Gastrocnemius medialis (tissue), 4 donors: Measurements from ENCODE around the gene DDX10. TPM values are rescaled to one million over a fixed set of nuclear protein-coding genes. Genes with fewer than 3 reads are reported as not detected.

Experiments used
- ATAC-seq, 2 donors: fragments of 150-250 bp; one replicate each; pipeline ENCODE4 v1.9.1; 2016
- DNase-seq, 2 donors: peaks; one replicate each; pipeline ENCODE4 v3.0.0-alpha.2; 2019
- H3K27ac ChIP-seq, 4 donors: fragments of 200-600 bp; sonication (generic); 1 replicate in 1 of 4; 2 replicates in 3 of 4; pipeline ENCODE4 v1.5.1; 2016 to 2018; ENCODE audit warnings: mild to moderate bottlenecking in 2 of 4, moderate library complexity in 1 of 4
- H3K27me3 ChIP-seq, 3 donors: fragments of 200-600 bp; sonication (generic) in 2 of 3; 1 replicate in 1 of 3; 2 replicates in 2 of 3; pipeline versions ENCODE4 v1.5.1 to v1.6.0; 2016 to 2019; ENCODE audit warnings: mild to moderate bottlenecking in 1 of 3, moderate library complexity in 1 of 3
- H3K36me3 ChIP-seq, 2 donors: fragments of 200-600 bp; sonication (generic) in 1 of 2; one replicate each; pipeline ENCODE4 v1.5.1; 2017 to 2018
- H3K4me1 ChIP-seq, 2 donors: fragments of 200-600 bp; sonication (generic) in 1 of 2; one replicate each; pipeline ENCODE4 v1.5.1; 2016 to 2017; ENCODE audit warnings: mild to moderate bottlenecking in 2 of 2
- H3K4me3 ChIP-seq, 4 donors: fragments of 200-600 bp; sonication (generic) in 3 of 4; 1 replicate in 1 of 4; 2 replicates in 3 of 4; pipeline ENCODE4 v1.5.1; 2016 to 2019; ENCODE audit warnings: mild to moderate bottlenecking in 2 of 4
- H3K9me3 ChIP-seq, 3 donors: fragments of 200-600 bp; sonication (generic) in 2 of 3; 1 replicate in 1 of 3; 2 replicates in 2 of 3; pipeline ENCODE4 v1.5.1; 2016 to 2019
- POLR2A ChIP-seq, 2 donors: fragments of 450-650 bp; IDR thresholded peaks; one replicate each; pipeline ENCODE4 v1.6.1; 2017; ENCODE audit warnings: antibody characterized with exemption in 2 of 2, mild to moderate bottlenecking in 2 of 2, moderate library complexity in 2 of 2
- in situ Hi-C, 4 donors: fragments of 200-750 bp; cut with MboI; loops; one replicate each; pipeline versions ENCODE4 v1.15.0 to v1.8.0; 2017; ENCODE audit warnings: low sequenced_read_pairs in 4 of 4
- intact Hi-C: fragments of 100-400 bp; cut with DNase I; formaldehyde crosslinking; loops from one replicate; pipeline ENCODE4 v1.15.1; 2023; ENCODE audit warnings: low total_unique reads
- total RNA-seq, 4 donors: library from RNA; depleted of rRNA; stranded (reverse); fragments of >200 nt; gene quantifications; one replicate each; pipeline versions ENCODE4 v1.1.0 to v1.2.3, GENCODE V29; 2016
- TF ChIP-seq, protein P1 (sequence below), 5 experiments: fragments of 450-650 bp in 3 of 5; fragments of 200-600 bp in 2 of 5; sonication (generic) in 2 of 5; IDR thresholded peaks in 4 of 5; conservative IDR thresholded peaks in 1 of 5; 1 replicate in 4 of 5; 2 replicates in 1 of 5; pipeline ENCODE4 v1.5.1; 2016 to 2019; ENCODE audit warnings: antibody characterized with exemption in 5 of 5, mild to moderate bottlenecking in 3 of 5, moderate library complexity in 3 of 5

DDX10 gene
- total RNA-seq, 4 donors from 2014 or later, result 5.0 to 15.0 (median 10.5) TPM

DNA sequence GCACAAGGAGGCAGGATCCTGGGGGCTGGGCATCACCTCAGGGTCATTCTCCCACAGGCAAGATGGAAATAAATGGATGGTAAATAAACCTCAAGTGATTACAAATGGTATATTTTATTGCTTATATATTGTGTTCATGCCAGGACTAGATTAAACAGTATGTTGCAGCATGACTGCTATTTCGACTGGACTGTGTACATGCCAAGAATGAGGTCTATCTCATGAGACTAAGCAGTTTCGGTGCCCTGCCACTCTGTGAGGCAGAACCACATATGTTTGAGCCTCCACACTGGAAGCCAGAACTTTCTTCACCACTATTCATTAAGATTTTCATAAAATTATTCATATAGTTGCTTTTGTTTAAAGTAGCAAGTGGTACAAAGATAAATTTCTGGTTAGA is 140.2 kb downstream of the DDX10 start:
- no peak for TF ChIP-seq POLR2A (IDR thresholded peaks at IDR 0.05)
- TF ChIP-seq, protein P1, sequence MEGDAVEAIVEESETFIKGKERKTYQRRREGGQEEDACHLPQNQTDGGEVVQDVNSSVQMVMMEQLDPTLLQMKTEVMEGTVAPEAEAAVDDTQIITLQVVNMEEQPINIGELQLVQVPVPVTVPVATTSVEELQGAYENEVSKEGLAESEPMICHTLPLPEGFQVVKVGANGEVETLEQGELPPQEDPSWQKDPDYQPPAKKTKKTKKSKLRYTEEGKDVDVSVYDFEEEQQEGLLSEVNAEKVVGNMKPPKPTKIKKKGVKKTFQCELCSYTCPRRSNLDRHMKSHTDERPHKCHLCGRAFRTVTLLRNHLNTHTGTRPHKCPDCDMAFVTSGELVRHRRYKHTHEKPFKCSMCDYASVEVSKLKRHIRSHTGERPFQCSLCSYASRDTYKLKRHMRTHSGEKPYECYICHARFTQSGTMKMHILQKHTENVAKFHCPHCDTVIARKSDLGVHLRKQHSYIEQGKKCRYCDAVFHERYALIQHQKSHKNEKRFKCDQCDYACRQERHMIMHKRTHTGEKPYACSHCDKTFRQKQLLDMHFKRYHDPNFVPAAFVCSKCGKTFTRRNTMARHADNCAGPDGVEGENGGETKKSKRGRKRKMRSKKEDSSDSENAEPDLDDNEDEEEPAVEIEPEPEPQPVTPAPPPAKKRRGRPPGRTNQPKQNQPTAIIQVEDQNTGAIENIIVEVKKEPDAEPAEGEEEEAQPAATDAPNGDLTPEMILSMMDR (IDR thresholded peaks at IDR 0.05 in 4 of 5, conservative IDR thresholded peaks at IDR 0.05 in 1 of 5), result no peak
- no peaks in the 10 kb centered on the region for H3K27me3 ChIP-seq
- intact Hi-C loops, result no loop called here
- in situ Hi-C loops, result no loop called here
- no peaks in the 10 kb centered on the region for H3K36me3 ChIP-seq
- DNase-seq (no peak), ATAC-seq (no peak)
- H3K4me3 ChIP-seq, result no peak overlapping the region
- H3K9me3 ChIP-seq, result no peaks in the 10 kb centered on the region
- H3K4me1 ChIP-seq, result no peaks in the 10 kb centered on the region
- no peak overlapping the region for H3K27ac ChIP-seq

DNA sequence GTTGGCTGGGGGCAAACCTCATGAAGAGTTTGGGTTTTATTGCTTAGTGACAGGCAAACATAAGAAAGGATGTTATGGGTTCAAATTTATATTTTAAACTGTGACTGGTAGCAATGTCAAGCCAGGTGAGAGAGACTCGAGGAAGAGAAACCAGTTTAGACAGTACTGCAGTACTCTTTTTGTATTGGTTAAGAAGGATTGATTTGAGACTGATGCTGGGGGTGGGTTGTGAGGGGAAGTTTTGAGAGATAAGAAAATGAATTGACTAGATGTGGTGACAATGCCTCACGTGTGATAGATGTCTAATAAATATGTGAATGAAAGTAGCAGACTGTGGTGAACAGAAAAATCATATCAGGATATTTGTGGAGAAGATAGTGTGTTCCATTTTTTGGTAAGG is 142.4 kb downstream of the DDX10 start:
- Histone ChIP-seq H3K4me1 (no peaks in the 10 kb centered on the region), H3K27me3 (no peaks in the 10 kb centered on the region), H3K27ac (no peak overlapping the region), H3K9me3 (no peaks in the 10 kb centered on the region), H3K4me3 (no peak overlapping the region), H3K36me3 (no peaks in the 10 kb centered on the region)
- no peak for ATAC-seq
- DNase-seq, result no peak
- in situ Hi-C loops, result no loop called here
- no peak for TF ChIP-seq POLR2A (IDR thresholded peaks at IDR 0.05)
- TF ChIP-seq, protein P1 (IDR thresholded peaks at IDR 0.05 in 4 of 5, conservative IDR thresholded peaks at IDR 0.05 in 1 of 5), result no peak
- intact Hi-C loops, result no loop called here

DNA sequence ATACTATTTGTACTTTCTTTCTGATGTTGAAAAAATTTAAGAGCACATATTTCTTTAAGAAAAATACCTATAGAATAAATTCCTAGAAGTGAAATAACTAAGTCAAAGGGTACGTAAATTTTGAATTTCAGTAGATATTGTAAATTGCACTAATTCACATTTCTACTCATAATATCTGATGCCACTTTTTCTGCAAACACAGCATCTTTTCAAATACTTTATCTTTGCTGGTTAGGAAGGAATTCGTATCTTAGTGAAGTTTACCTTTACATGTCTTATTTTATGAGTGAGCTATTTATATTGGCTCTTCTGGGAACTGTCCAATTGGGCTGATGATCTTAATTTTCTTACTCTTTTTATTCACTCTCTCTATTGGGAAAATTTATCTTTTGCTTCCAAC is 148.2 kb downstream of the DDX10 start:
- ATAC-seq (no peak), DNase-seq (no peak)
- Histone ChIP-seq H3K4me1 (no peaks in the 10 kb centered on the region), H3K27ac (no peak overlapping the region), H3K27me3 (no peaks in the 10 kb centered on the region), H3K4me3 (no peak overlapping the region), H3K9me3 (no peaks in the 10 kb centered on the region), H3K36me3 (no peaks in the 10 kb centered on the region)
- TF ChIP-seq, protein P1 (IDR thresholded peaks at IDR 0.05 in 4 of 5, conservative IDR thresholded peaks at IDR 0.05 in 1 of 5), result no peak
- no peak for TF ChIP-seq POLR2A (IDR thresholded peaks at IDR 0.05)
- intact Hi-C loops, result no loop called here
- in situ Hi-C loops, result no loop called here

DNA sequence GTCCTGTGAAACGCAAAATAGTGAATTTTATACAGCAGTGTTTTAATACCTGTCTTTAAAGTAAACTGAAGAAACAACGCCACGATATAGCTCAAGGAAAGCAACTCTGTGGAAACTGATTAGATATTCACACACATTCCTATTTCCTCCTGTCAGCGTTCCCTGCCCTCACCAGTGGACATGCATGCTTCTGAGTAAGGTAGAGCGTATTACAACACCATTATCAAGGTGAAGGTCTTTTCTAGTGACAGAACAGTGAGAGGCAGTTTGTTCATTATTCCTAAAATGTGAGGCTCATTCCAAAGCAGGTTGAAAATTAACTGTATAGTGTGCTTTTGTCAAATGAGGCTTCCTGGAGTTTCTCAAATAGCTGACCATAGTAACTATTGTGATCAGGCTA is 153.1 kb downstream of the DDX10 start:
- in situ Hi-C loops (no loop called here), intact Hi-C loops (no loop called here)
- no peaks in the 10 kb centered on the region for H3K27me3 ChIP-seq
- DNase-seq, result no peak
- TF ChIP-seq, protein P1 (IDR thresholded peaks at IDR 0.05 in 4 of 5, conservative IDR thresholded peaks at IDR 0.05 in 1 of 5), result no peak
- no peak for TF ChIP-seq POLR2A (IDR thresholded peaks at IDR 0.05)
- H3K4me3 ChIP-seq, result no peak overlapping the region
- no peaks in the 10 kb centered on the region for H3K4me1 ChIP-seq
- ATAC-seq, result no peak
- H3K27ac ChIP-seq, result no peak overlapping the region
- no peaks in the 10 kb centered on the region for H3K9me3 ChIP-seq
- H3K36me3 ChIP-seq, result no peaks in the 10 kb centered on the region

DNA sequence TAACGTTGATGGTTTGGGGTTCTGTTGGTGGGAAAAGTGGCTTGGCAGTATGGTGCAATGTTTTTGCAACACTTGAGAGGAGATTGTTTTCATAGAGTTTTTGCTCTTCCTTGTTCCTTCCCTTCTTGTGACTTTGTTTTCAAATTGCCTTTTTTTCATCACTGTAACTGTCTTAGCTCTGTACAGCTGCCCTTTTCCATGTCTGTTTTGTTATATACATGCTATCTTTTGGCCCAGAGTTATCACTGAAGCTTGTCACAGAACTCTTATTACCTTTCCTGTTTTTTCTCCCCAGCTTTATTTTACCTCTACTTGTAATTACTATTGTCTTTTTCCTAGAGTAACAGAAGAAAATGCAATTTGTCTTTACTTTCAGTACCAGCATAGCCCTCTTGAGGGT is 154.1 kb downstream of the DDX10 start:
- intact Hi-C loops, result no loop called here
- Histone ChIP-seq H3K4me3 (no peak overlapping the region), H3K27ac (no peak overlapping the region), H3K27me3 (no peaks in the 10 kb centered on the region), H3K36me3 (no peaks in the 10 kb centered on the region), H3K9me3 (no peaks in the 10 kb centered on the region), H3K4me1 (no peaks in the 10 kb centered on the region)
- DNase-seq (no peak), ATAC-seq (no peak)
- TF ChIP-seq, protein P1 (IDR thresholded peaks at IDR 0.05 in 4 of 5, conservative IDR thresholded peaks at IDR 0.05 in 1 of 5), result no peak
- no peak for TF ChIP-seq POLR2A (IDR thresholded peaks at IDR 0.05)
- in situ Hi-C loops, result no loop called here
